Calu3 (cell line): ENCODE results near the gene PHACTR4. TPM values are rescaled to one million over a fixed set of nuclear protein-coding genes. Genes with fewer than 3 reads are reported as not detected.
A peak's percentile ranks its signal among the peaks of the same experiment; 100 is the strongest.
"Not testable (repeated sequence)": the region's sequence is repeated elsewhere in the genome, so short reads cannot be mapped to it uniquely, and the experiment has no call there.

Source experiments
- BruUV-seq: library from RNA; stranded (reverse); fragments of 400-500 nt; replicated peaks from 2 replicates; lab custom pipeline; 2021; lab: Mats Ljungman, UMichigan
- CTCF ChIA-PET: fragments of 300-600 bp; sonication (Branson Sonifier 250); formaldehyde crosslinking; loops from one replicate; lab custom pipeline; 2022; ENCODE audit warnings: antibody characterized with exemption; lab: Charles Lee
- DNase-seq: peaks from one replicate; pipeline ENCODE4 v3.0.0; 2022
- H3K27ac Mint-ChIP-seq: one replicate; pipeline ENCODE4 v1.8.0; 2022; ENCODE audit warnings: mixed read lengths; ENCODE audit not compliant: unreplicated experiment
- H3K27me3 Mint-ChIP-seq: one replicate; pipeline ENCODE4 v1.8.0; 2022; ENCODE audit warnings: mixed read lengths; ENCODE audit not compliant: unreplicated experiment
- H3K36me3 Mint-ChIP-seq: one replicate; pipeline ENCODE4 v1.8.0; 2022; ENCODE audit warnings: mild to moderate bottlenecking, moderate library complexity, mixed read lengths; ENCODE audit not compliant: insufficient read depth, unreplicated experiment
- H3K4me1 Mint-ChIP-seq: one replicate; pipeline ENCODE4 v1.8.0; 2022; ENCODE audit warnings: mild to moderate bottlenecking, low read depth, mixed read lengths; ENCODE audit not compliant: unreplicated experiment
- H3K4me3 Mint-ChIP-seq: one replicate; pipeline ENCODE4 v1.8.0; 2022; ENCODE audit warnings: mild to moderate bottlenecking, low read depth, moderate library complexity, mixed read lengths; ENCODE audit not compliant: unreplicated experiment
- H3K9me3 Mint-ChIP-seq: one replicate; pipeline ENCODE4 v1.8.0; 2022; ENCODE audit warnings: low read depth, mixed read lengths; ENCODE audit not compliant: unreplicated experiment
- CTCF ChIP-seq: fragments of 200-600 bp; IDR thresholded peaks from one replicate; pipeline ENCODE4 v1.8.0; 2022; ENCODE audit warnings: antibody characterized with exemption; ENCODE audit not compliant: unreplicated experiment
- intact Hi-C: fragments of 100-400 bp; cut with micrococcal nuclease; formaldehyde crosslinking; loops from one replicate; pipeline ENCODE4 v1.10.0; 2022; ENCODE audit not compliant: unreplicated experiment
- total RNA-seq: library from RNA; stranded (reverse); gene quantifications from 2 replicates; pipeline ENCODE4 v1.2.3, GENCODE V29; 2022

The PHACTR4 gene
- total RNA-seq, 1 experiment from 2014 or later, result 58.7 TPM

DNA sequence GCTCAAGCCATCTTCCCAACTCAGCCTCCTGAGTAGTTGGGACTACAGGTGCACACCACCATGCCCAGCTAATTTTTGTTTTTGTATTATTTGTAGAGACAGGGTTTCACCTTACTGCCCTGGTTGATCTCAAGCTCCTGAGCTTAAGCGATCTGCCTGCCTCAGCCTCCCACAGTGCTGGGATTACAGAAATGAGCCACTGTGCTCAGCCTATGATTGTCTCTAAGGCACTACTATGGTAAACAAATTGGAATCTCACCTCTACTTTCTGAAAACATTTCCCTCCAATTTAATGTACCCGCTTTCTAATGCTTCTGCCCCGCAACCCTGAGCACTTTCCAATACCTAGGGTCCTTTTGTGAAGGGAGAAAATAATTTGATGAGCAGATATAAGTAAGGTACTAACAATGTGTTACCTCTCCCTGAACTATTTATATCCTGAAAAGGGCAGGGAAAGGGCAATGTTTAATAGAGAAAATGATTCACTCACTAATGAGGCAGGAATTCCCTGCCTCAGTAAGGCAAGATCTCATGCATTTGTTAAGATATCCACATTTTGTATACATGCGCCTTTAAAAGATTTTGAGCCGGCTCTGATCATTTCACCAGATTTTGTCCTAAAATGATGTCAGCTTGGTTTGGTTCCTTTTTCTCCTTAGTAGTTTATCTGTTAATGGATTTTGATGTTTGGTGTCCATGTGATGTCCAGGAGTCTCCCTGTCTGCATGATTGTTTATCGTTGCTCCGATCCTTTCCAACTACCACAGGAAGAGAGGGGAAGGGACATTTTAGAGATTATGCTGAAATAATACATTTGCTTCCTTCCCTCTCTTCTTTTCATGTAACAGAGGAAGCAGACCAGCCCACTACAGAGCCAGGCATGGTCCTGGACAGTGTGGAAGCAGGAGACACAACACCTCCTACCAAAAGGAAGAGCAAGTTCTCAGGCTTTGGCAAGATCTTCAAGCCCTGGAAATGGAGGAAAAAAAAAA lies 89.0 kb downstream of the PHACTR4 start:
- Mint-ChIP-seq H3K36me3 (peaks cover 16% of the 10 kb centered on the region), H3K4me3 (no peak overlapping the region), H3K9me3 (no peaks in the 10 kb centered on the region), H3K27ac (no peak overlapping the region), H3K27me3 (no peaks in the 10 kb centered on the region), H3K4me1 (peaks cover 16% of the 10 kb centered on the region)
- CTCF ChIA-PET, result no interaction called here
- no TSS peak for BruUV-seq
- no peak for DNase-seq
- intact Hi-C loops, result no loop called here
- TF ChIP-seq CTCF, result no peak

DNA sequence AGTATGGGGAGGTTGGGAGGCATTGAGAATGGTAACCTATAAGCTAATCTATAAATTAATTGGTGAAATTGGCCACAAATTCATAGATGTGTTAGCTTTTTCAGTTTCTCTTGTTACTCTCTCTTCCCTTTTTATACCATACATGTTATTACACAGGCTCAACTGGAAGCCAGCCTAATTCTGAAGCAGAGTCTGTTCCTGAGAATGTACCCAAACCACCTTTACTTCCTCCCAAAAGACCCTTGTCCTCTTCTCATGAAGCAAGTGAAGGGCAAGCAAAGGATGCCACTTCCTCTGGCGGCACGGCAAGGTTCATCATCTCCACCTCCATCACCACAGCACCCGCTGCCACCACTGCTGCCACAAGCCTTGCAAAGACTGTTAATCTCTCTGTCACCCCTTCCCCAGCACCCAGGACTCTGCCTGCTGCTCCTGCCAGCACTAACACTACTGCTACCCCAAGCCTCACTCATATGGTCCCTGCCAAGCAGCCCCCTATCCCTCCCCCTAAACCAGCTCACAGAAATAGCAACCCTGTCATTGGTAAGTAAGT lies 96.8 kb downstream of the PHACTR4 start:
- TSS peak; percentile 63 for BruUV-seq
- Mint-ChIP-seq H3K27ac (no peak overlapping the region), H3K9me3 (no peaks in the 10 kb centered on the region), H3K4me1 (no peaks in the 10 kb centered on the region), H3K27me3 (no peaks in the 10 kb centered on the region), H3K4me3 (no peak overlapping the region), H3K36me3 (peaks cover 18% of the 10 kb centered on the region)
- TF ChIP-seq CTCF, result no peak
- CTCF ChIA-PET, result no interaction called here
- DNase-seq, result no peak
- intact Hi-C loops, result no loop called here

- no peak for TF ChIP-seq CTCF
- no peak overlapping the region for H3K4me3 Mint-ChIP-seq
- peaks cover 20% of the 10 kb centered on the region for H3K36me3 Mint-ChIP-seq
- intact Hi-C loops, result no loop called here
- H3K27me3 Mint-ChIP-seq, result no peaks in the 10 kb centered on the region
- H3K27ac Mint-ChIP-seq, result no peak overlapping the region
- CTCF ChIA-PET, result interaction anchor here (0.8 kb wide), 1 partner anchor 110 kb away, joined by 3 read pairs; no protein-coding TSS in a partner anchor
- no TSS peak for BruUV-seq
- H3K4me1 Mint-ChIP-seq, result no peaks in the 10 kb centered on the region
- no peak for DNase-seq
- no peaks in the 10 kb centered on the region for H3K9me3 Mint-ChIP-seq
Observed at GRCh38 chr1:28470146-28470545, 100.6 kb downstream of the PHACTR4 start.

DNA sequence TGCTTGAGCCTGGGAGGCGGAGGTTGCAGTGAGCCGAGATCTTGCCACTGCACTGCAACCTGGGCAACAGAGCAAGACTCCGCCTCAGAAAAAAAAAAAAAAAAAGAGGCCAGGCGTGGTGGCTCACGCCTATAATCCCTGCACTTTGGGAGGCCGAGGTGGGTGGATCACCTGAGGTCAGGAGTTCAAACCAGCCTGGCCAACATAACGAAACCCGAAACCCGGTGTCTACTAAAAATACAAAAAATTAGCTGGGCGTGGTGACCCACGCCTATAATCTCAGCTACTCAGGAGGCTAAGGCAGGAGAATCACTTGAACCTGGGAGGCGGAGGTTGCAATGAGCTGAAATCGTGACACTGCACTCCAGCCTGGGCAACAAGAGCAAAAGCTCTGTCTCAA lies 110.0 kb downstream of the PHACTR4 start:
- CTCF ChIA-PET, intact Hi-C loops, DNase-seq, H3K4me3 Mint-ChIP-seq, H3K4me1 Mint-ChIP-seq, H3K27ac Mint-ChIP-seq, H3K27me3 Mint-ChIP-seq, BruUV-seq, H3K9me3 Mint-ChIP-seq: not testable (repeated sequence)
- H3K36me3 Mint-ChIP-seq, result peaks cover 46% of the 10 kb centered on the region
